Right lobe of liver (tissue), 6 donors: ENCODE results near the gene LGR4. TPM values are rescaled to one million over a fixed set of nuclear protein-coding genes. Genes with fewer than 3 reads are reported as not detected.
A peak's percentile ranks its signal among the peaks of the same experiment; 100 is the strongest.

Experiments used
- ATAC-seq, 4 donors: fragments of 200-7000 bp; cut with Tn5 transposase; one replicate each; pipeline ENCODE4 v1.9.1; 2020; ENCODE audit warnings: mild to moderate bottlenecking in 4 of 4, moderate library complexity in 4 of 4
- DNase-seq, 3 donors: peaks; one replicate each; pipeline ENCODE4 v3.0.0-alpha.2; 2020
- H3K27ac ChIP-seq, 3 donors: fragments of 200-600 bp; one replicate each; pipeline ENCODE4 v1.8.0; 2022
- H3K27me3 ChIP-seq, 2 donors: fragments of 200-600 bp; one replicate each; pipeline ENCODE4 v1.8.0; 2022
- H3K36me3 ChIP-seq, 4 donors: fragments of 200-600 bp; sonication (generic) in 1 of 4; one replicate each; pipeline versions ENCODE4 v1.5.1 to v1.8.0; 2017 to 2022; ENCODE audit warnings: control low read depth in 1 of 4
- H3K4me1 ChIP-seq, 4 donors: fragments of 200-600 bp; sonication (generic) in 1 of 4; one replicate each; pipeline versions ENCODE4 v1.5.1 to v1.8.0; 2017 to 2022; ENCODE audit warnings: control low read depth in 1 of 4
- H3K4me3 ChIP-seq, 3 donors: fragments of 200-600 bp; one replicate each; pipeline ENCODE4 v1.8.0; 2022
- H3K9me3 ChIP-seq, 4 donors: fragments of 200-600 bp; sonication (generic) in 1 of 4; one replicate each; pipeline versions ENCODE4 v1.5.1 to v1.8.0; 2017 to 2022; ENCODE audit warnings: control low read depth in 1 of 4
- CTCF ChIP-seq, 4 donors: fragments of 200-600 bp in 3 of 4; fragments of 450-650 bp in 1 of 4; IDR thresholded peaks; one replicate each; pipeline versions ENCODE4 v1.5.1 to v1.8.0; 2016 to 2022; ENCODE audit warnings: antibody characterized with exemption in 4 of 4, mild to moderate bottlenecking in 2 of 4
- POLR2A ChIP-seq: fragments of 450-650 bp; IDR thresholded peaks from one replicate; pipeline ENCODE4 v1.6.1; 2017; ENCODE audit warnings: antibody characterized with exemption, mild to moderate bottlenecking
- WGBS: methylation state at CpG from one replicate; pipeline ENCODE4 v1.1.6; 2018; ENCODE audit warnings: low coverage, low lambda C conversion rate; ENCODE audit not compliant: insufficient coverage; ENCODE audit errors: missing lambda C conversion rate; 5-methylcytosine and 5-hydroxymethylcytosine counted together
- intact Hi-C, 2 donors: fragments of 100-400 bp; cut with DNase I; formaldehyde crosslinking; loops; one replicate each; pipeline versions ENCODE4 v1.11.2 to v1.14.1; 2022
- total RNA-seq, 6 experiments: library from RNA; depleted of rRNA in 2 of 6; stranded (reverse); fragments of >200 nt in 2 of 6; fragmentation: NEBNext Ultra II Directional in 3 of 6; extraction: Animal tissue kit (Norgen Biotek cat#: 25700) in 3 of 6; gene quantifications; one replicate each; pipeline versions ENCODE4 v1.1.0 to v1.2.4, GENCODE V29; 2016 to 2023
- donor health status: DM: no; HTN: yes; CAD: no.
- donor health status: DM: no; HTN: no; CAD: no.
- donor health status: DM: no; HTN: no; CAD: no.
- donor health status: DM: no; HTN: yes; CAD: no.
- donor health status: DM: no; HTN: yes; CAD: no.

The LGR4 gene
- total RNA-seq, 6 experiments from 2014 or later = 32.5 to 46.3 (median 44.1) TPM

- TF ChIP-seq CTCF (IDR thresholded peaks at IDR 0.05) = no peak
- no peak for TF ChIP-seq POLR2A
- peaks cover 0 to 15% (median 7%) of the 10 kb centered on the region in 4 donors for H3K4me1 ChIP-seq
- ATAC-seq (no peak), DNase-seq (no peak)
- intact Hi-C loops = no loop called here
- no peaks in the 10 kb centered on the region for H3K36me3 ChIP-seq
- no peaks in the 10 kb centered on the region for H3K27me3 ChIP-seq
- 80% methylated on average over 2 of the region's 2 CpGs for WGBS
- H3K9me3 ChIP-seq = no peaks in the 10 kb centered on the region
- H3K4me3 ChIP-seq = no peak overlapping the region
- H3K27ac ChIP-seq = no peak overlapping the region
These were observed 38.8 kb downstream of the LGR4 start for GRCh38 chr11:27433742-27434141.

GRCh38 chr11:27431808-27432207 lies 40.8 kb downstream of the LGR4 start:
- Histone ChIP-seq H3K36me3 (no peaks in the 10 kb centered on the region), H3K27me3 (no peaks in the 10 kb centered on the region), H3K9me3 (no peaks in the 10 kb centered on the region), H3K4me1 (peaks cover 0 to 20% (median 3%) of the 10 kb centered on the region in 4 donors), H3K4me3 (no peak overlapping the region), H3K27ac (no peak overlapping the region)
- TF ChIP-seq CTCF (IDR thresholded peaks at IDR 0.05) (no peak), POLR2A (no peak)
- 73% methylated on average over 2 of the region's 2 CpGs for WGBS
- ATAC-seq (no peak), DNase-seq (no peak)
- intact Hi-C loops = no loop called here

- peak; percentile 25 to 42 (median 35) for ATAC-seq
- no peak for TF ChIP-seq CTCF (IDR thresholded peaks at IDR 0.05)
- TF ChIP-seq POLR2A = no peak
- intact Hi-C loops = no loop called here
- 54% methylated on average over 5 of the region's 5 CpGs for WGBS
- Histone ChIP-seq H3K4me1 (peaks cover 0 to 20% (median 3%) of the 10 kb centered on the region in 4 donors), H3K27ac (no peak overlapping the region), H3K4me3 (no peak overlapping the region), H3K27me3 (no peaks in the 10 kb centered on the region), H3K36me3 (no peaks in the 10 kb centered on the region), H3K9me3 (no peaks in the 10 kb centered on the region)
- DNase-seq = no peak
These were observed 42.7 kb downstream of the LGR4 start for GRCh38 chr11:27429761-27430393.

- Histone ChIP-seq H3K4me3 (no peak overlapping the region), H3K9me3 (no peaks in the 10 kb centered on the region), H3K27ac (no peak overlapping the region), H3K4me1 (peaks cover 0 to 29% (median 11%) of the 10 kb centered on the region in 4 donors), H3K27me3 (no peaks in the 10 kb centered on the region), H3K36me3 (no peaks in the 10 kb centered on the region)
- TF ChIP-seq POLR2A (no peak), CTCF (IDR thresholded peaks at IDR 0.05) (no peak)
- WGBS = 59% methylated on average over 7 of the region's 7 CpGs
- DNase-seq (no peak), ATAC-seq (peak; percentile 27 to 46 (median 39))
- intact Hi-C loops = no loop called here
These were observed 45.2 kb downstream of the LGR4 start for GRCh38 chr11:27427183-27427980.
